Jurkat, Clone E6-1 (cell line): ENCODE measurements around the gene LGALS7. TPM values are rescaled to one million over a fixed set of nuclear protein-coding genes. Genes with fewer than 3 reads are reported as not detected.
"Not testable (repeated sequence)": the region's sequence is repeated elsewhere in the genome, so short reads cannot be mapped to it uniquely, and the experiment has no call there.

Experiments
- DNase-seq: peaks from one replicate; pipeline ENCODE4 v3.0.0-alpha.2; 2011; ENCODE audit warnings: low read depth, low spot score
- H3K4me3 ChIP-seq: 2 replicates; pipeline ENCODE4 v1.5.1; 2011; ENCODE audit warnings: mild to moderate bottlenecking, low read length, control low read depth, moderate library complexity
- polyA plus RNA-seq: library from polyadenylated mRNA; unstranded; fragments of >200 nt; gene quantifications from one replicate; pipeline ENCODE4 v1.2.1, GENCODE V29; 2012; ENCODE audit warnings: missing spikeins; ENCODE audit not compliant: insufficient read length, insufficient read depth

LGALS7 gene
- not detected for polyA plus RNA-seq

- no peak within 1 kb of the TSS for H3K4me3 ChIP-seq
- no peak for DNase-seq
Observed at GRCh38 chr19:38773469-38774177, at the start of gene LGALS7. Gene LGALS7 (minus strand): TSS chr19:38773517. CDS start chr19:38773492, 25 bp downstream.

- not testable (repeated sequence) for H3K4me3 ChIP-seq, DNase-seq
Observed at GRCh38 chr19:38821230-38821825, 48.0 kb upstream of the LGALS7 start.

- no peak overlapping the region for H3K4me3 ChIP-seq
- no peak for DNase-seq
Observed at GRCh38 chr19:38819231-38819920, 46.1 kb upstream of the LGALS7 start.

- no peak for DNase-seq
- H3K4me3 ChIP-seq, result no peak overlapping the region
Observed at GRCh38 chr19:38817081-38817480, 43.8 kb upstream of the LGALS7 start.

- no peak overlapping the region for H3K4me3 ChIP-seq
- no peak for DNase-seq
Observed at GRCh38 chr19:38816131-38816750, 42.9 kb upstream of the LGALS7 start.

DNA sequence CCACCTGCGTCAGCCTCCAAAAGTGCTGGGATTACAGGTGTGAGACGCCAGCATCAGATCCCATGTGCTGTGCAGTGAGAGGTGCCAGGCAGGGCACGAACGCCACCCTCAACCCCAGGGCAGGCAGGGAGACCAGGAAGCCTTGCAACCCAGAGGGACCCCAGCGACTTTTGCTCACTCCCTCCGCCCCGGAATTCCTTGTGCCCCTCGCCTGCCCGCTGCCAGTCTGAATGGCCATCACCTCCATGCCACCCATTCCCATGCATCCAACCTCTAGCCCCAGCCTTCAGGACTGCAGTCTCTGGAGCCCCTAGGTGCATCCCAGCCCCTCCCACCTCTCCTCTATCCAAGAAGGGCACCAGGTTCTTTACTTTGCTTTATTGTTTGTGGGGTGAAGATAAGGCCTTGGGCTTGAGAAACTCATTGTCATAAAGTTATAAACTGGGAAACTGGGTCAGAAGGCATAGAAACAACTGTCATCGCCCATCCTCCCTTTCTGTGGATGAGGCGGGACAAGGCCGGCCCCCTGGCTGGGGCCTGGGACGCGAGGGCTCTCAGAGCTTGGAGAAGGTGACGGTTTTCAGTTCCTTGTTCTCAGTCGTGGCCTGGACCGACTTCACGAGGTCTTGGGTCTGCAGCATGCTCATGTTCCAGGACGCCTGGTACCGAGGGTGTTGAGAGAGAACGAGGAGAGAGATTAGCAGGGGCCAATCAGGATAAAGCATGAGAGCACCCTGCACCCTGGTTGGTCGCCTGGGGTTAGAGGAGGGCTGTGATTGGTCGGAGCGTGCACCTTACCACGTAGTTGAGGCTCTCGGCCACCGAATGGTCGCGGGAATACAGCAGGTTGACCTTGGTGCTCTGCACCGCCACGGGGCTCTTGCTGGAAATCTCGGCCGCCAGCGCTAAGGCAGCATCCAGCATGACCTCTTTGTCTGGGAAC, 42.0 kb upstream of the LGALS7 start:
- no peak overlapping the region for H3K4me3 ChIP-seq
- no peak for DNase-seq

DNA sequence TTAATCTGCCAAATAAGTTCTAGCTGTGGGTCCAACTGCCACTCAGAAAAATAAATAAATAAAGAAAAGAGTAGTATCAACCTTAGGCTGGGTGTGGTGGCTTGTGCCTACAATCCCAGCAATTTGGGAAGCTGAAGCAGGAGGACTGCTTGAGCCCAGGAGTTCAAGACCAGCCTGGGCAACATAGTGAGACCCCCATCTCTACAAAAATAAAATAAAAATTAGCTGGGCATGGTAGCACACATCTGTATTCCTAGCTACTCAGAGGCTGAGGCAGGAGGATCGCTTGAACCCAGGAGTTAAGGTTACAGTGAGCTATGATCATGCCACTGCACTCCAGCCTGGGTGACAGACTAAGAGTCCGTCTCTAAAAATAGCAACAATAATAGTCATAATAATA, 40.6 kb upstream of the LGALS7 start:
- DNase-seq, H3K4me3 ChIP-seq: not testable (repeated sequence)

DNA sequence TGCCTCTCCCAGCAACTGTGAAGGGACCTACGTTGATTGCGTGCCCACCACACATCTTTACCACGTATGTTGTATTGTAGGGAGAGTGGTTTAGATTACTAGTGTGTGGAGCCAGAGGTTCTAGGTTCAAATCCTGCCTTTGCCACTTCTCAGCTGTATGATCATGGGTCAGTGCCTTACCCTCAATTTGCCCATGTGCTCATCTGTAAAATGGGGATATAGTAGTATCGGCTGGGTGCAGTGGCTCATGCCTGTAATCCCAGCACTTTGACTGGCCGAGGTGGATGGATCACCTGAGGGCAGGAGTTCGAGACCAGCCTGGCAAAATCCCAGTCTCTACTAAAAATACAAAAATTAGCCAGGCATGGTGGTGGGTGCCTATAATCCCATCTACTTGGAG, 40.0 kb upstream of the LGALS7 start:
- no peak for DNase-seq

GRCh38 chr19:38812841-38813320, 39.6 kb upstream of the LGALS7 start, which contains the start of gene LGALS4:
Gene LGALS4 (minus strand): TSS chr19:38812945. CDS start chr19:38812886, 59 bp downstream.
- H3K4me3 ChIP-seq, result no peak within 1 kb of the TSS
- DNase-seq, result no peak

More for the DNA sequence above, 40.0 kb upstream of the LGALS7 start:
- no peak overlapping the region for H3K4me3 ChIP-seq

DNA sequence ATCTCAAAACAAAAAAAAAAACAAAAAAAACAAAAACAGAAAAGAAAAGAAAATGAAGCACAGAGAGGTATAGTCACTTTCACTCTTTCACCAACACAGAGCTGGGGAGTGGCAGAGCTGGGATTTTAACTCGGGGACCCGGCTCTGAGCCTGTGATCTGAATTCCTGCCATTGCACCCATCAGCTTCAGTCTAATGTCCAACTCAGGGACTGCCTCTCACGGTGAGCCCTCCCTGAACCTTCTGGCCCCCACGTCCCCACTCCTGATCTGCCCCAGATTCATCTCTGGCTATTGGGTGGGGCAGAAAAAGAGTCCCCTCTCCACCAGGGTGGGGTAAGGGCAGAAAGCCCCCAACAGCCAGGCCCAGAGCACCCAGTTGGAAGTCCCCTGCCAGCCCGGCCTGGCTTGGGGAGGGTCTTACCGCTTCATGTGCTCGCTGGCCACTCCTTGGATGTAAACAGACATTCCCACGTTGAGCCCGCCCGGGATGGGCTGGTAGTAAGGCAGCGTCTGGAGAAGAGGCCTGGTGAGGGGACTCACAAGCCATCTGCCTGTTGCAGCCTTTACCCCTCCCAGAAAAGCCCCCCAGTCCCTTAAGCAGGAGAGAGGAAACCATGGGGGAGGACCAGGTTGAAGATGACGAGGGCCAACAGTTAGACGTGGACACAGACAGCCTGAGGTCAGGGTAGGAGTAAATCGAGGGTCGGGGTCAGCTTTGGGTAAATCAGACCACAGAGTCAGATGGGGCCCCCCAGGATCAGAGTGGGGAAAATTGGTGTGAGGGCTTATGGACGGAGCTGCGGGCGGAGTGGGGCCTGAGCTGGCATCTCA, 38.9 kb upstream of the LGALS7 start:
- no peak for DNase-seq
- no peak overlapping the region for H3K4me3 ChIP-seq

GRCh38 chr19:38809592-38810252, 36.4 kb upstream of the LGALS7 start:
- no peak overlapping the region for H3K4me3 ChIP-seq

DNA sequence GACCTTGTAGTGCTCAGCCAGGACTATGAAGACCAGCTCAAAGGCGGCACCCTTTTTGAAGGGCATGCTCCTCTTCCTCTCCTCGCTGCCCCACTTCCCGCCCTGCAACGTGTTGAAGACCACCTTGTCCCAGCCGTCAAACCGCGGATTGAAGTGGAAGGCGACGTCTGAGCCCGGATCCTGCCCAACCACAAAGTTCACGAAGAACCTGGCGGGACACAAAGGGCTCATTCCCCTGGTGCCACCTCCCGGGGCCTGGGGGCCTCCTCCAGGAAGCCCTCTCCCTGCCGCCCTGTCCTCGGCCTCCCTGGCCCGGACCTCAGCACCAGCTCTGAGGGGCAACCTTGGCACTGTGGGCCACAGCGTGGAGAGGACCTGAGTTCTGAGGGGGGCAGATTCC, 35.4 kb upstream of the LGALS7 start:
- no peak overlapping the region for H3K4me3 ChIP-seq
- no peak for DNase-seq

More at GRCh38 chr19:38809592-38810252, 36.4 kb upstream of the LGALS7 start:
- no peak for DNase-seq

DNA sequence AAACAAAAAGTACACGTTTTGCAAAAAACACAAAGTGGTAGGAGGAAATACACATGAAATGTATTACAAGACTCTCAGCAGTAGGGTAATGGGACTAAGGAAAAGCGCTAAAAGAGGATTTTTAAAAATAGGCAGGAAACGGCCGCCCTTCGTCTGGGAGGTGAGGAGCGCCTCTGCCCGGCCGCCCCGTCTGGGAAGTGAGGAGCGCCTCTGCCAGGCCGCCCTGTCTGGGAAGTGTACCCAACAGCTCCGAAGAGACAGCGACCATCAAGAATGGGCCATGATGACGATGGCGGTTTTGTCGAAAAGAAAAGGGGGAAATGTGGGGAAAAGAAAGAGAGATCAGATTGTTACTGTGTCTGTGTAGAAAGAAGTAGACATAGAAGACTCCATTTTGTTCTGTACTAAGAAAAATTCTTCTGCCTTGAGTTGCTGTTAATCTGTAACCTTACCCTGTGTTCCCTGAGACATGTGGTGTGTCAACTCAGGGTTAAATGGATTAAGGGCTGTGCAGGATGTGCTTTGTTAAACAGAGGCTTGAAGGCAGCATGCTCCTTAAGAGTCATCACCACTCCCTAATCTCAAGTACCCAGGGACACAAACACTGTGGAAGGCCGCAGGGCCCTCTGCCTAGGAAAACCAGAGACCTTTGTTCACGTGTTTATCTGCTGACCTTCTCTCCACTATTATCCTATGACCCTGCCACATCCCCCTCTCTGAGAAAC, 34.2 kb upstream of the LGALS7 start:
- DNase-seq, result not testable (repeated sequence)

DNA sequence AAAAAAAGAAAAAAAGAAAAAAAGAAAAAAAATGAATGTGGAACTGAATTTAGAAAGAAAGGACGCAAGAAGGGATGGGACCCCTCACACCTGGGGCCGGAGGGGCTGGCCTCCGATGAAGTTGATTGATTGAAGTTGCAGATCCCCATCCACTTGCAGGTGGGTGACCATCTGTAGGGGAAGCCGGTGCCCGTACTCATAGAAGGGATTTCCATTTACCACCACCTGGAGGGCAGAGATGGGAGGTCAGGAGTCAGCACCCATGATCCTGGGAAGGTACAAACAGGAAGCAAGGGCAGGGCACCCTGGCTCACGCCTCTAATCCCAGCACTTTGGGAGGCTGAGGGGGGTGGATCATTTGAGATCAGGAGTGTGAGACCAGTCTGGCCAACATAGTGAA, 33.1 kb upstream of the LGALS7 start:
- no peak overlapping the region for H3K4me3 ChIP-seq
- no peak for DNase-seq

More for the DNA sequence above, 34.2 kb upstream of the LGALS7 start:
- H3K4me3 ChIP-seq, result not testable (repeated sequence)

GRCh38 chr19:38805180-38805579, 31.9 kb upstream of the LGALS7 start:
- DNase-seq, result no peak

DNA sequence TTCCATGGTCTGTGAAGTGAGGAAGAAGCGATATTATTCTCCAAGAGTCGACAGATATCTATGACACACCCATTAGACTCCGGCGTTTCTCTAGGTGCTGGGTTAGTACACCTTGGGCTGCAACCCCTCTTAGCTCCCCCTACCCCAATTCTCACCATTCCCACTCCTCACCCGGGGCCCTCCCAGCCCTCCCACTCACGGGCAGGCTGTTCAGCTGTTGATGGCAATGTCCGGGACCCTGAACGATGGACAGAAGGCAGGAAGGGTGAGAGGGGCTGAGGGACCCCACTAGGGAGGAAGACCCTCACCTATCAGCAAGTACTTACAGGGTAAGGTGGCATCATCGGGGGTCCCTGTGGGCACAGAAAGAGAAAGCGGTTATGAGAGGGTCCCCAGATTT, 30.2 kb upstream of the LGALS7 start:
- H3K4me3 ChIP-seq, result no peak overlapping the region
- no peak for DNase-seq

More at GRCh38 chr19:38805180-38805579, 31.9 kb upstream of the LGALS7 start:
- H3K4me3 ChIP-seq, result no peak overlapping the region
